ENCODE results near the gene SOX5.
A peak's percentile ranks its signal among the peaks of the same experiment; 100 is the strongest.

The SOX5 gene

DNA sequence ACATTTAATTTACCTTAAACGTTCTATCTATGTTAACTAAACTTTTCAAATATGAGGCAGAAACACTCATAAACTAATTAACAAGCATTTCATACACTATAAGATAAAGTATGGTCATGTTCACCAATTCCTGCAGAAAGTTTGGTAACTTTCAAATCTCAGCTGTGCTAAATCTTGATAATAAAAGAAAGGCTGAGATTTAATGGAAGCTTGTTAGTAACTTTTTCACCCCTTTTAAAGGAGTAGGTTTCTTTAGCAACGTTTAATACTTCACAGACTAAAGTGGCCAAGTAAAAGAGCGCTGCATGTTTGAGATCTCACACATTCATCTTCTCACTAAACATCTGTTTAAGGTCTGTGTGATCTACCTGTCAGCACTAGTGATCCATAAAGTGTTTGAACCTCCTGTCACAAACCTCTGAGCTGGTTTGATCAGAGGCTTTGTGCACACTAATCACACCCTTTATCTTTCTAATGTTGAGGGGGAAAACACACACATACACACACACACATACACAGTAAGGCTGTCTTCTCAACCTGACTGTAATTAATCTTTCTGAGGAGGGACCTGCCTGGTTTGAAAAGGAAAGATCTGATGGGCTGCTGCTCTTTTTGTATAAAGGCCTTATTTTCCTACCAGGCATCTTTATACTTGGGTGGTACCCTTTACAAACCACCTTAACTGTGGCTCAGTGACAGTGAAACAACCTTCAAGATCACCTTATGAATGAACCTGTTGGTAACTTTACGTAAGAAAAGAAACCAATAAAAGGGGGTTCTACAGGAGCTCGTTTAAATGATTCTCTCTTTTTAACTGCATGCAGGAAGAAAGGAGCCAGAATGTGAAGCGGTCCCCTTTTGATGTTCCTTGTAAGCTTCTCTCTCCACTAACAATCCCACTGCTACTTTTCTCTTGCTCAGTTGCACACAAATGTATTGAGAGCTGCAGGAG, 244.2 kb downstream of the SOX5 start:
- Histone ChIP-seq H3K9me3 (no peaks in the 10 kb centered on the region), H3K27me3 (ENCODE audit: low read depth) (no peaks in the 10 kb centered on the region), H3K36me3 (replicated peaks) (no peaks in the 10 kb centered on the region), H3K4me1 (peaks cover 19% of the 10 kb centered on the region), H3K4me3 (no peak overlapping the region)
- in situ Hi-C loops (cut with MboI; ENCODE audit: low sequenced_read_pairs): no loop called here
- peak in 1 of 2 experiments; percentile 39 for DNase-seq (ENCODE audit: low spot score in 2 of 2)

DNA sequence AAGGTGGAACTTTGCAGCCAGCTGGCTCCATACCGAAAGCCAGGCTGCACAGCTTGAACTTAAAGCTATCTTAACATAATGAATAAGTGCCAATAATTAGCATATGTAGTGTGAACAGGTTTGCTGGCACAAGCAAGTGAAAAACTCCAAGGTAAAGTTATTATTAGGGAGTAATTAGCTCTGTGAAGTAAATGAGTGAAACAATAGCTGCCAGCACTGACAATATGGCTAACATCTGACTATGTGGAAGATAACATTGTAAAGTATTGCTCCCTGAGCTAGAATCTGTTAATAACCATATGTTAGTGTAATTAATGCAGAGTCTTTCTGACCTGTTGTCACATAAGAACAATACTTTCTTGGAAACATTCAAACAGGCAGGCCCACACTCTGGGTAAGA, 246.4 kb downstream of the SOX5 start:
- in situ Hi-C loops (cut with MboI; ENCODE audit: low sequenced_read_pairs): no loop called here
- H3K27me3 ChIP-seq (ENCODE audit: low read depth): no peaks in the 10 kb centered on the region
- no peak overlapping the region for H3K4me3 ChIP-seq

DNA sequence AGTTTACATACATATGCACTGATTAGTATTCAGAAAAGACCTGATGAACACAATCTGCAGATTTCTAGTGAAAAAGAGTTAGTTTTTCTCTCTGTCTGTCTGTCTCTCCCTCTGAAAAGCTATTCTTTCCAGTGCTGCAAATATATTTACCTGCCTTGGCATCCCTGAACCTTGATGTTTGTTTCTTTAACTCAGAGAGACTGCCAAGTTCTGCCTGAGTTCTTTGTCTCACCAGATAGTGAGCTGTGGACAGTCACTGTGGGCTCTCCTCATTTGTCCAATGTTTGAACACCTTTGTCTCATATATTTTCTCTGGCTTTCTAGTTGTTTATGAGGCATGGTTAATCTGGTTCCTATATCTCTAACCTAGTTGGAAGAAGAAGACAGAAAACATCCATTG, 250.4 kb downstream of the SOX5 start:
- no peaks in the 10 kb centered on the region for H3K36me3 ChIP-seq (replicated peaks)
- H3K4me1 ChIP-seq: peaks cover 9% of the 10 kb centered on the region
- H3K9me3 ChIP-seq: no peaks in the 10 kb centered on the region
- no peaks in the 10 kb centered on the region for H3K27me3 ChIP-seq (ENCODE audit: low read depth)
- in situ Hi-C loops (cut with MboI; ENCODE audit: low sequenced_read_pairs): no loop called here
- H3K4me3 ChIP-seq: no peak overlapping the region
- DNase-seq (ENCODE audit: low spot score in 2 of 2): no peak

More for the DNA sequence above, 246.4 kb downstream of the SOX5 start:
- H3K4me1 ChIP-seq: peaks cover 19% of the 10 kb centered on the region
- DNase-seq (ENCODE audit: low spot score in 2 of 2): no peak
- no peaks in the 10 kb centered on the region for H3K36me3 ChIP-seq (replicated peaks)
- no peaks in the 10 kb centered on the region for H3K9me3 ChIP-seq

DNA sequence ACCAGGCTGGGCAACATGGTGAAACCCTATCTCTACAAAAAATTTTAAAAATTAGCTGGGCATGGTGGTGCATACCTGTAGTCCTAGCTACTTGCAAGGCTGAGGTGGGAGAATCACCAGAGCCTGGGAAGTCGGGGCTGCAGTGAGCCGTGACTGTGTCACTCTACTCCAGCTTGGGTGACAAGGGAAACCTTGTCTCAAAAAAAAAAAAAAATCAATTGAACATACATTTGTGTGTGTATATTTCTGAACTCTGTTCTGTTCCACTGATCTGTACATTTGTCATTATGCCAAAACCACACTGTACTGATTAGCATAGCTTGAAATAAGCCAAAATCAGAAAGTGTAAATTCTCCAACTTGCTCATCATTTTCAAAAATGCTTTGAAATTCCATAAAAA, 254.6 kb downstream of the SOX5 start:
- H3K27me3 ChIP-seq (ENCODE audit: low read depth): no peaks in the 10 kb centered on the region
- no peaks in the 10 kb centered on the region for H3K9me3 ChIP-seq
- no peaks in the 10 kb centered on the region for H3K4me1 ChIP-seq
- DNase-seq (ENCODE audit: low spot score in 2 of 2): no peak
- in situ Hi-C loops (cut with MboI; ENCODE audit: low sequenced_read_pairs): no loop called here
- H3K4me3 ChIP-seq: no peak overlapping the region
- H3K36me3 ChIP-seq (replicated peaks): no peaks in the 10 kb centered on the region

DNA sequence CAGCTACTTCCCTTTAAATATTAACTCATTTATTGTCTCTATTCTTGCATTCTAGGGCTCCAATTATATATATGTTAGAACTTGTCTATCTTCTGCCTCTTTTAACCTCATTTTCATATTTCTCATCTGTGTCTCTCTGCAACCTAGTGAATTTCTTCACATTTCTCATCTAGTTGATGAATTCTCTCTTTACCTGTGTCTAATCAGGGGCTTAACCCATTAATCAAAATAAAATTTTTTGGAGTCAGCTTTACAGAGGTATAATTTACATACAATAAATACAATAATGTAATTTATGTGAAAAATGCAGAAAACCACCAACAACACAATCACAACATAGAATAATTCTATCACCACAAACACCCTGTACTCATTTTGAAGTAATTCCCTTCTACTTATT, 255.2 kb downstream of the SOX5 start:
- Histone ChIP-seq H3K4me1 (no peaks in the 10 kb centered on the region), H3K9me3 (no peaks in the 10 kb centered on the region), H3K36me3 (replicated peaks) (no peaks in the 10 kb centered on the region), H3K4me3 (no peak overlapping the region), H3K27me3 (ENCODE audit: low read depth) (no peaks in the 10 kb centered on the region)
- DNase-seq (ENCODE audit: low spot score in 2 of 2): no peak
- in situ Hi-C loops (cut with MboI; ENCODE audit: low sequenced_read_pairs): no loop called here

DNA sequence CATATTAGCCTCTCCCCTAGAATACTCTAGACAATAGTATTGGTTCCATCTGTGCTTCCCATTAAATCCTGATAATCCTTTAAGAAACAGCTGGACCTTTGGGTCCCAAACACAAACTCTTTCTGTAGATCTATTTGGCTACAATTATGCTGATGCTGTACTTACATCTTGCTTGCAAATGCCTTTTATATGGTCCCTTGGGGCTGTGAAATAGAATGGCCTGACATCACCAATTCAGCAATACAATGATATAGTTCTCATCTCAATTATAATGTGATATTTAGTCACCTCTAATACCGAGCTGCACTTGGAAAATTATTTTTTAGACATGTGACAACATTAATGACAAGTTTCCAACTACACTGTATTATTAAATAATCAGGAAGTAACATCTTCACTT, 261.5 kb downstream of the SOX5 start:
- no peaks in the 10 kb centered on the region for H3K36me3 ChIP-seq (replicated peaks)
- H3K4me1 ChIP-seq: peaks cover 12% of the 10 kb centered on the region
- no peaks in the 10 kb centered on the region for H3K9me3 ChIP-seq
- DNase-seq (ENCODE audit: low spot score in 2 of 2): peak; percentile 50 to 83
- no peak overlapping the region for H3K4me3 ChIP-seq
- in situ Hi-C loops (cut with MboI; ENCODE audit: low sequenced_read_pairs): no loop called here
- no peaks in the 10 kb centered on the region for H3K27me3 ChIP-seq (ENCODE audit: low read depth)

DNA sequence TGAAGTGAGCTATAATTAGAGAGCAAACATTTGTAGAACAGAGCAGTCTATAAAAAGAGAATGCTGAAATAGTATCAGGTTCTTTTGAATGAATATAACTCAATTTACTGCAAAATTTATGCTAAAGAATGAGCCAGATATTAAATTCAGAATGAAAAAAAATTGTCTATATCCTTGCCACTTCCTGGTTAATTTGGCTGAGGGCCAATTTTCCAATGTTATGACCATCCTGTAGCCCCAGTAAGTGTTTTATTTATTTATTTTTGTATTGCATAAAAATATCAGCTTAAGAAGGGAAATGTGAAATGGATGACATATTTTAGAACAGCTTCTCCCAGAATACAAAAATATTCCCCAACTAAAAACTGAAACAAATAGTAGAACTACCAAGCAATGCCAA, 263.4 kb downstream of the SOX5 start:
- H3K36me3 ChIP-seq (replicated peaks): no peaks in the 10 kb centered on the region
- H3K4me3 ChIP-seq: no peak overlapping the region
- H3K4me1 ChIP-seq: peaks cover 14% of the 10 kb centered on the region
- in situ Hi-C loops (cut with MboI; ENCODE audit: low sequenced_read_pairs): no loop called here
- DNase-seq (ENCODE audit: low spot score in 2 of 2): no peak
- no peaks in the 10 kb centered on the region for H3K27me3 ChIP-seq (ENCODE audit: low read depth)
- no peaks in the 10 kb centered on the region for H3K9me3 ChIP-seq

DNA sequence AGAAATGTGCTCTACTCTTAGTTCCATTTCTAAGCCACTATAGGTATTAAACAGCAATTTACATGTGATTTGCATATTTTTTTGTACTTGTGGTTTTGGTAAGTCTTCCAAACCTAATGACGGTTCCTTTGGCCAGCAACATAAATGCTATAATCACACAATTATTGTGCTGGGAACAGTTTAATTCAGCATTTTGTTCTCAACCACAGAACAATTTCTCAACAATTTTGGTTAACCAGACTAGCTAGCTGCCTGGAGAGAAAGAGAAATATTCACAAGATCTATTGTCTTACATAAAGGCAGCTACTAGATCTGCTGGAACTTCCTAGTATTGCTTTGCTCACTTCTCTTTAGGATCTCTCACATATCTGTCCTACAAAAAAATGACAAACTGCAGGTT, 265.3 kb downstream of the SOX5 start:
- no peaks in the 10 kb centered on the region for H3K9me3 ChIP-seq
- no peak for DNase-seq (ENCODE audit: low spot score in 2 of 2)
- in situ Hi-C loops (cut with MboI; ENCODE audit: low sequenced_read_pairs): no loop called here
- H3K4me3 ChIP-seq: no peak overlapping the region
- no peaks in the 10 kb centered on the region for H3K36me3 ChIP-seq (replicated peaks)
- H3K27me3 ChIP-seq (ENCODE audit: low read depth): no peaks in the 10 kb centered on the region
- H3K4me1 ChIP-seq: peaks cover 14% of the 10 kb centered on the region

DNA sequence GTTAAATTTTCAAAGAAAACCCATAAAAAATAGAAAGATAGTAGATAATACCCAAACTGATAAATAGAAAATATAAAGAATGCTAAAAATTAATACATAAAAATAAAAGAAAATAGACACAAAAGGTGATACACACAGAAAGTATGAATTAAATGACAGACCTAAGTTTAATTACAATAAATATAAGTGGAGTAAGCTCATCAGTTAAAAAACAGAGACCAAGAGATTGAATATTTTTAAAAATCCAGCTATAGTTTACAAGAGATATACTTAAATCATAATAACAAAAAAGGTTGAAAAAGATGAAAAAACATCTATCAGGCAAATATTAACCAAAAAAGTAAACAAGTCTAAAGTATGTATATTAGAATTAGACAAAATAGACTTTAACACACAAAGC, 268.2 kb downstream of the SOX5 start:
- no peak for DNase-seq (ENCODE audit: low spot score in 2 of 2)
- H3K36me3 ChIP-seq (replicated peaks): no peaks in the 10 kb centered on the region
- H3K4me1 ChIP-seq: peaks cover 2% of the 10 kb centered on the region; the same call in 1 of the 2 replicates
- no peak overlapping the region for H3K4me3 ChIP-seq
- no peaks in the 10 kb centered on the region for H3K9me3 ChIP-seq
- no peaks in the 10 kb centered on the region for H3K27me3 ChIP-seq (ENCODE audit: low read depth)
- in situ Hi-C loops (cut with MboI; ENCODE audit: low sequenced_read_pairs): no loop called here

DNA sequence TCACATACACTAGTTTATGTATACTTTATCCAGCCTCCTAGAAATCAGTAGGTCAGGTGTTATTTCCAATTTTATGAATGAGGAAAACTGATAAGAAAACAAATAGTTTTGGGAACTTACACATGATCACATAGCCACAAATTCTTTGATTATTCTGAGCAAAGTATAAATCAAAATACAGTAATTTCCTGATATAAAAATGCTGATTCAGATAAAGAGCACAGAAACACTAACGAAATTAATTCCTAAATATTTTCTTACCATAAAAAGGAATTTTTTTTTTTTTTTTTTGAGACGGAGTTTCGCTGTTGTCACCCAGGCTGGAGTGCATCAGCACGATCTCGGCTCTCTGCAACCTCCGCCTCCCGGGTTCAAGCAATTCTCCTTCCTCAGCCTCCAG, 275.4 kb downstream of the SOX5 start:
- H3K4me1 ChIP-seq: no peaks in the 10 kb centered on the region
- no peaks in the 10 kb centered on the region for H3K27me3 ChIP-seq (ENCODE audit: low read depth)
- DNase-seq (ENCODE audit: low spot score in 2 of 2): no peak
- in situ Hi-C loops (cut with MboI; ENCODE audit: low sequenced_read_pairs): no loop called here
- H3K36me3 ChIP-seq (replicated peaks): no peaks in the 10 kb centered on the region
- no peak overlapping the region for H3K4me3 ChIP-seq
- H3K9me3 ChIP-seq: no peaks in the 10 kb centered on the region

DNA sequence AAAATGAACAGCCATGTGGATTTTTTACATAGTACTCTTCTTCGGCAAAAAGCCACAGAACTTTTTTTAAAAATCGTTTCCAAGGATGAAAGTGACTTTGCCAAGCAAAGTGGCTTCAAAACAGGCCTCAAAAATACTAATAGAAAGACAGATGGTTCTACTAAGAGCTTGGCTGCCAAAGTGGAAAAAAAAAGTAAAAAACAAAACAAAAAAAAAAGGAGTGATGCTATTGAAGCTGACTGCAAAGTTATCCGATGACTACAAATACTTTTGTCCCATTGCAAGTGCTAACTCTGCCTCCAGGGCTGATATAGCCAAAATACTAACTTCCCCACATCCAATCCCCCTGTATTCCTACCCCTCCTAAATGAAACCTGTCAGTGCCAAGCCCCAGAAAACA, 277.6 kb downstream of the SOX5 start:
- DNase-seq (ENCODE audit: low spot score in 2 of 2): no peak
- Histone ChIP-seq H3K36me3 (replicated peaks) (no peaks in the 10 kb centered on the region), H3K4me1 (no peaks in the 10 kb centered on the region), H3K27me3 (ENCODE audit: low read depth) (no peaks in the 10 kb centered on the region), H3K9me3 (no peaks in the 10 kb centered on the region), H3K4me3 (no peak overlapping the region)
- in situ Hi-C loops (cut with MboI; ENCODE audit: low sequenced_read_pairs): no loop called here

DNA sequence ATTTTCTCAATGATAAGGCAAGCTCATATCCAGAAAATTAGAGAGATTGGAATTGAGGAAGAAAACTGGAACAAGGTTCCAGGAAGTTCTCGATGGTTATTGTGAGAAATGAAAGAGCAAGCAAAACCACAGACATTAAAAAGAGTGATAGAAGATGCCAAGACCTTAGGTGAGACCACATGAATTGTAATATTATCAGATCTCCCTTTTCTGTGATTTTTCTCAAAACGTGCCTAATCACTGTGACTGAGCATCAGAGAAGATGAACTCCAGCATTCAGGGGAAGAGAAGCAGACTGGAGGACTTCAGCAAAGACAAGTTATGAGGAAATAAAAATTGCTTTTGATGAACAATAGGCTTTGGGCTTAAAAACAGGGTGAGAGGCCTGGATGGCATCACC, 278.8 kb downstream of the SOX5 start:
- no peaks in the 10 kb centered on the region for H3K36me3 ChIP-seq (replicated peaks)
- no peak for DNase-seq (ENCODE audit: low spot score in 2 of 2)
- in situ Hi-C loops (cut with MboI; ENCODE audit: low sequenced_read_pairs): no loop called here
- H3K9me3 ChIP-seq: no peaks in the 10 kb centered on the region
- H3K27me3 ChIP-seq (ENCODE audit: low read depth): no peaks in the 10 kb centered on the region
- H3K4me3 ChIP-seq: no peak overlapping the region
- no peaks in the 10 kb centered on the region for H3K4me1 ChIP-seq

DNA sequence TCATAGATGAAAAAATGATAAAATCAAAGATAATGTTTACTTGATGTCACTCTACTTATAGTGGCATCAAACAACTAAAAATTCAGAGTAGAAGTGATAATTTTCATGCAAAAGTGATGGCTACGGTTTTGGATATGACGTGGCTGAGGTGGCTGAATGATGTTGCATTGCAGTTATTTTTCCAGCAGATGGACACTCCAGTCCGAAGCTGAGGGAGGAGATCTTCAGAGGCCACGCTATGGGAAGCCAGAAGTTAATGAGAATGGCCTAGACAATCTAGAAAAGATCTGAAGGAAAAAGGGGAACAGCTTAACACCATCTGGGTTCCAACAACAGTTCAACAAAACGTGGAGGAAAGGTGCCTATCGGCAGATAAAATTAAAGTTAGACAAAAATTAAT, 279.8 kb downstream of the SOX5 start:
- H3K27me3 ChIP-seq (ENCODE audit: low read depth): no peaks in the 10 kb centered on the region
- no peak overlapping the region for H3K4me3 ChIP-seq
- DNase-seq (ENCODE audit: low spot score in 2 of 2): no peak
- no peaks in the 10 kb centered on the region for H3K9me3 ChIP-seq
- no peaks in the 10 kb centered on the region for H3K4me1 ChIP-seq
- in situ Hi-C loops (cut with MboI; ENCODE audit: low sequenced_read_pairs): no loop called here
- no peaks in the 10 kb centered on the region for H3K36me3 ChIP-seq (replicated peaks)

DNA sequence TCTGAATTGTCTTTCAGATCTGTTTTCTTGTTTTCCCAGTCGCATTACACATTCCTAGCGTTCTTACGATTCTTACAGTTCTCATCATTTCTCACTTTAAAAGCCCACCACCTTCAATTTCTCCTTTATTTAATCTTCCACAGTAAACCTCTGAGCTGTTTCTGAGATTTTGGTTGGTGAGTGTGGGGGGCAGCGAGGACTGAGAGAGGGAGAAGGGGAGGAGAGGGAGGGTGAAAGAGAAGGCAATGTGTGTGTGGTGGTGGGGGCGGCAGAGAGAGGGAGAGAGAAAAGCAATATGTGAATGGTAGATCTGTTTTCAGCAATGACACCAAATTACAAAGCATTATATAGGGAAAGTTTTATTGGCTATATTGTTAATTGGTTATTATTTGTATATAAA, 282.6 kb downstream of the SOX5 start:
- Histone ChIP-seq H3K36me3 (replicated peaks) (no peaks in the 10 kb centered on the region), H3K9me3 (no peaks in the 10 kb centered on the region), H3K27me3 (ENCODE audit: low read depth) (no peaks in the 10 kb centered on the region), H3K4me1 (no peaks in the 10 kb centered on the region), H3K4me3 (no peak overlapping the region)
- in situ Hi-C loops (cut with MboI; ENCODE audit: low sequenced_read_pairs): no loop called here
- DNase-seq (ENCODE audit: low spot score in 2 of 2): no peak

DNA sequence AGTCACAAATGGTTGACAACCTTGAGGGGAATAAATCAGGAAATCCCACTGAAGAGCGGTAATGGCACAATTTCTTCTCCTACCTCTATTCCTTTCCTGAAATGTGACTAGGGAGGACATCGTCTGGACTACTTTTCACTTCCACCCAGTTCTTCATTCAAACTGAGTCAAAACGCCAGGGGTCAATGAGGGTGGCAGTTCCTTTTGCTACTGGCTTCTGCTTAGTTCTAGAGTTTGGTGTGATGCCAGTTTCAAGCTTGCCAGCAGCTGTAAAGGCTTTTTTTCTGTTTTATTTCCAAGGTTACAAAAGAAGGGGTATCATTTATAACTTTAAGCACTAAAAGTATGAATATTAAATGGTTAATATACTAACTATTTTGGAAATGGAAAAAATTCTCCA, 286.5 kb downstream of the SOX5 start:
- Histone ChIP-seq H3K36me3 (replicated peaks) (no peaks in the 10 kb centered on the region), H3K4me1 (peaks cover 3% of the 10 kb centered on the region), H3K27me3 (ENCODE audit: low read depth) (no peaks in the 10 kb centered on the region), H3K4me3 (no peak overlapping the region), H3K9me3 (no peaks in the 10 kb centered on the region)
- in situ Hi-C loops (cut with MboI; ENCODE audit: low sequenced_read_pairs): no loop called here
- DNase-seq (ENCODE audit: low spot score in 2 of 2): no peak
